ENCODE results near the gene CALD1. TPM values are rescaled to one million over a fixed set of nuclear protein-coding genes. Genes with fewer than 3 reads are reported as not detected.

CALD1 gene, protein sequence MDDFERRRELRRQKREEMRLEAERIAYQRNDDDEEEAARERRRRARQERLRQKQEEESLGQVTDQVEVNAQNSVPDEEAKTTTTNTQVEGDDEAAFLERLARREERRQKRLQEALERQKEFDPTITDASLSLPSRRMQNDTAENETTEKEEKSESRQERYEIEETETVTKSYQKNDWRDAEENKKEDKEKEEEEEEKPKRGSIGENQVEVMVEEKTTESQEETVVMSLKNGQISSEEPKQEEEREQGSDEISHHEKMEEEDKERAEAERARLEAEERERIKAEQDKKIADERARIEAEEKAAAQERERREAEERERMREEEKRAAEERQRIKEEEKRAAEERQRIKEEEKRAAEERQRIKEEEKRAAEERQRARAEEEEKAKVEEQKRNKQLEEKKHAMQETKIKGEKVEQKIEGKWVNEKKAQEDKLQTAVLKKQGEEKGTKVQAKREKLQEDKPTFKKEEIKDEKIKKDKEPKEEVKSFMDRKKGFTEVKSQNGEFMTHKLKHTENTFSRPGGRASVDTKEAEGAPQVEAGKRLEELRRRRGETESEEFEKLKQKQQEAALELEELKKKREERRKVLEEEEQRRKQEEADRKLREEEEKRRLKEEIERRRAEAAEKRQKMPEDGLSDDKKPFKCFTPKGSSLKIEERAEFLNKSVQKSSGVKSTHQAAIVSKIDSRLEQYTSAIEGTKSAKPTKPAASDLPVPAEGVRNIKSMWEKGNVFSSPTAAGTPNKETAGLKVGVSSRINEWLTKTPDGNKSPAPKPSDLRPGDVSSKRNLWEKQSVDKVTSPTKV
- polyA plus RNA-seq (ENCODE audit: low read depth in 6 of 6), result 1 to 10 TPM in 2 of 6 donors, under 1 TPM in 3, not detected in 1; 0.12 to 1.3 (median 0.64) TPM

DNA sequence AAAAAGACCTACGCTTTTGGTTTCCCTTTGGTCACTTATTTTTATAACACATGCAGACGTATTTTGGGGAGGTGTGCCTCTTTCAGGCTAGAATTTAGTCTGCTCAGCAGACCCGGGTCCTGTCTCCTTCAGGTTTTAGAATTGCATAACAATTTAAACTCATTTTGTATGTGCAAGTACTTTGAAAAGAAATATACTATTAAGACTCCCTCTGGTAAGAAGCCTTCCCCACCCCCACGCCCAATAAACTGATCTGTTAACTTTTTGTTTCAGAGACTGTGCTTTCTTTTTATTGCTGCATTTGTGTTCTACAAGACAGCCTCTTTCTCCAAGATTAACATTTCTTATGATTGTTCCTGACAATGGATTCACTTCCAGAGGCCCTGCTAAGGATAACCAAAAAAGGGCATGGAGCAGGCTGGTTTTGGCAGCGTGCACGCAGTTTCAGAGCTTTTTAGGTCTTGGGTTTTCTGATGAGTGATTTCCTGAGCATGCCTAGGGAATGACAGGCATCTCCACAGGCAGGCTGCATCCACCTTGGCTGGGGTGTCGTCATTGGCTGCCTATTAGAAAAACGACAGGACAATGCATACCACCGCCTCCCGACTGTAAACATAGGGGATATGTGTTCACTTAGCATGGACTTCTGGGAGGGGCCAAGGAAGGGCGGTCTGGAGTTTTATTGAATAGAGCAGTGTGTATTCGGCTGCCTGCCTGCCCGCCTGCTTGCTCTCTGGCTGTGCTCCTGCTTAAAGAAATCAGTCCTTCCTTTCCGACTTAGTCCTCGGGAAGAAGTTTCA lies at the start of gene CALD1:
Gene CALD1, plus strand, starts transcription at position 694 of the 800 bp plus-strand sequence. CDS start 88,100 bp downstream, outside the sequence.
- peaks cover 0 to 24% (median 19%) of the 10 kb centered on the region in 3 donors for H3K27me3 Mint-ChIP-seq

DNA sequence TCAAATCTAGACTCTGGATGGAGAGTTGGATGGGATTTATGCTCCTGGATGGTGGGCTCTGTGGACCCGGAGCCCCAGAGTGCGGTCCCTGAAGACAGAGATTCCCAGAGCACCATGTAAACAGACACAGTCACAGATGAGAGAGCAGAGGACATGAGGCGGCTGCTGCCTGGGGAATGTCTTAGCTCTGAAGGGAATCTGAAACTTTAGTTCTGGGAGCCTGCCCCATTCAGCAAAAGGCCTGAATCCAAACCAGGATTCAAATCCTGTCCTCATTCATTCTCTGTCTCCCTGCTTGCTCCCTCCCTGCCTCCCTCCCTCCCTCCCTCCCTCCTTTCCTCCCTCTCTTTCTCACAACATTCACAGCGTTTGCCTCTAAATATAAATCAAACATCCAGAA lies 49.5 kb upstream of the CALD1 start:
- DNase-seq, result no peak
- Mint-ChIP-seq H3K9me3 (peaks cover 0 to 6% (median 3%) of the 10 kb centered on the region in 7 donors), H3K27me3 (peaks cover 0 to 13% (median 0%) of the 10 kb centered on the region in 3 donors), H3K4me1 (peaks cover 0 to 1% (median 0%) of the 10 kb centered on the region in 3 donors), H3K36me3 (no peaks in the 10 kb centered on the region), H3K4me3 (no peak overlapping the region), H3K27ac (no peak overlapping the region)
- ATAC-seq (ENCODE audit: low read depth in 2 of 2), result no peak

More for the DNA sequence above, at the start of gene CALD1:
- Mint-ChIP-seq H3K4me3 (no peak within 1 kb of the TSS), H3K9me3 (peaks cover 0 to 1% (median 0%) of the 10 kb centered on the region in 7 donors), H3K36me3 (no peaks in the 10 kb centered on the region), H3K27ac (no peak within 1 kb of the TSS), H3K4me1 (peaks cover 0 to 10% (median 4%) of the 10 kb centered on the region in 3 donors)
- ATAC-seq (ENCODE audit: low read depth in 2 of 2), result no peak
- DNase-seq, result no peak

DNA sequence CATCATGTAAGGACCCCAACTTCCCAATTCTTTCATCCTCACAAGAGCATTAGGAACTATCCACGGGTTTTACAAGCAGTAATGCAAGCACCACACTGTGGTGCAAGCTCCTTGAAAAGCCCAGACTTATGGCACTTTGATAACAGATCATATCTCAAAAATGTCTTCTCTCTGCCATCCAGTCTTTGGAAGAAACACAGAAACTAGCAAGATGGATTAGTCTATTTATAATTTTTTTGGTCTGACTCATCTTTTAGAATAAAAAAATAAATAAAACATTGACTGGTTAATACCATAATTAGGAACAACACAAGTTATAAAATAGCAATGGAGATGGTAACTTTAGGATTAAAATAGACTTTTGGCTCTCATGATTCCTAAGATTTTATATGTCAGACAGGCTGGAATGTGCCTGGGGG lies 49.0 kb upstream of the CALD1 start:
- no peak for ATAC-seq (ENCODE audit: low read depth in 2 of 2)
- DNase-seq, result no peak
- Mint-ChIP-seq H3K27me3 (peaks cover 0 to 13% (median 0%) of the 10 kb centered on the region in 3 donors), H3K9me3 (peaks cover 0 to 6% (median 3%) of the 10 kb centered on the region in 7 donors), H3K36me3 (no peaks in the 10 kb centered on the region), H3K4me1 (no peaks in the 10 kb centered on the region), H3K27ac (no peak overlapping the region), H3K4me3 (no peak overlapping the region)

DNA sequence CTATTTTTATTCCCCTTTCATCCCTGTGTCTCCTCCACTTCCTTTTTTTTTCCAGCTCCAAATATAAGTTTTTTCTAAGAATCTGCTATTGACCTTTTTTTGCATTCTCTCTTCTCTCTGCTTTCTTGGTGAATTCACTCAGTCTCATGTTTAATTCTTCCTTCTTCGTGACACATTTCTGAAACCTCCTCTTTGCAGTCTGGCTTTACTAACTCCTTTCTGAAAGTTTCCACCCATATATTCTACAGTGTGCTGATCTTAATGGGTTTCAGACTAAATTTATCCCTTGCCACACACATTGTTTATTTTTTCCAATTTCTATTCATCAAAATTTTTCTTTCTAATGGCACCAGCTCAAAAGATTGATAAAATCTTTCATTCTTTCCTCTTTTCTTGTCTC lies 47.8 kb upstream of the CALD1 start:
- no peaks in the 10 kb centered on the region for H3K36me3 Mint-ChIP-seq
- ATAC-seq (ENCODE audit: low read depth in 2 of 2) (no peak), DNase-seq (no peak)
- no peak overlapping the region for H3K4me3 Mint-ChIP-seq
- peaks cover 0 to 4% (median 0%) of the 10 kb centered on the region in 7 donors for H3K9me3 Mint-ChIP-seq
- peaks cover 0 to 23% (median 0%) of the 10 kb centered on the region in 3 donors for H3K27me3 Mint-ChIP-seq
- no peaks in the 10 kb centered on the region for H3K4me1 Mint-ChIP-seq
- no peak overlapping the region for H3K27ac Mint-ChIP-seq

DNA sequence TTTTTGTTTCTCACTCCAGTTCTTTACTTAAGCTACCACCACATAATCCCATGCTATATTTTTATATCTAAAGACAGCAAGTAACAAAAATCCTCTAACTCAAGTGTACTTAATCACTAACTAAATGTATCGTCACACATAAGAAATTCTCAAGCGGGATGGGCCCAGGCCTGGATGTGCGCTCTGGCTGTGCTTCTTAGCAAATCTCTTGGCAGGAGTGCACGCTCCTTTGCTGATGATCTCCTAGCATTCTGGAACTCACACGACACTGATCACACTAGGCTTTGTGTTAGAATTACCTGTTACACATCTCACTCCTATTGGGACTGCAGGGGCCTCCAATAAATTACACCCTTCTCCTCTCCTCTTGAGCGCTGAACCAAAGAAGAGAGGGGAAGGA lies 46.7 kb upstream of the CALD1 start:
- no peaks in the 10 kb centered on the region for H3K36me3 Mint-ChIP-seq
- no peak overlapping the region for H3K4me3 Mint-ChIP-seq
- ATAC-seq (ENCODE audit: low read depth in 2 of 2) (no peak), DNase-seq (no peak)
- peaks cover 0 to 24% (median 0%) of the 10 kb centered on the region in 3 donors for H3K27me3 Mint-ChIP-seq
- H3K27ac Mint-ChIP-seq, result no peak overlapping the region
- no peaks in the 10 kb centered on the region for H3K4me1 Mint-ChIP-seq
- peaks cover 0 to 4% (median 0%) of the 10 kb centered on the region in 7 donors for H3K9me3 Mint-ChIP-seq

DNA sequence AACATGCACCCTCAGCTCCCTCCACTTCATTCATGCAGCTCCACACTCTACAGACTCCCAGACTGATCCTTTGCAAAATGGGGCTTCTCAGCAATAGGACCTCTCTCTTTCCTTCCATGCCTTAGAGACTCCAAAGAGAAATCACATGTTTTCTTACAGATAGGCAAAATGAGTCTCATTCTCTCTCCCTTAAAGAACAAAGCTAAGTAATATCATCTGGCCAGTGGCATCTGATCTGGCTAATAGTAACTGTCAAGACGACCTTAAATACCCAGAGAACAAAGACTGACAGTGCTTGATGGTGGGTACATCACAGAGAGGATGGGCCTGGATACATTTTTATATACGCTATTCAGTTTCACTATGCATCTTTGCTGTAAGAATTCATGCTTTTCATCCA lies 43.1 kb upstream of the CALD1 start:
- DNase-seq (no peak), ATAC-seq (ENCODE audit: low read depth in 2 of 2) (no peak)
- H3K36me3 Mint-ChIP-seq, result no peaks in the 10 kb centered on the region
- no peak overlapping the region for H3K27ac Mint-ChIP-seq
- H3K9me3 Mint-ChIP-seq, result no peaks in the 10 kb centered on the region
- H3K4me1 Mint-ChIP-seq, result no peaks in the 10 kb centered on the region
- no peak overlapping the region for H3K4me3 Mint-ChIP-seq
- peaks cover 0 to 25% (median 3%) of the 10 kb centered on the region in 3 donors for H3K27me3 Mint-ChIP-seq

DNA sequence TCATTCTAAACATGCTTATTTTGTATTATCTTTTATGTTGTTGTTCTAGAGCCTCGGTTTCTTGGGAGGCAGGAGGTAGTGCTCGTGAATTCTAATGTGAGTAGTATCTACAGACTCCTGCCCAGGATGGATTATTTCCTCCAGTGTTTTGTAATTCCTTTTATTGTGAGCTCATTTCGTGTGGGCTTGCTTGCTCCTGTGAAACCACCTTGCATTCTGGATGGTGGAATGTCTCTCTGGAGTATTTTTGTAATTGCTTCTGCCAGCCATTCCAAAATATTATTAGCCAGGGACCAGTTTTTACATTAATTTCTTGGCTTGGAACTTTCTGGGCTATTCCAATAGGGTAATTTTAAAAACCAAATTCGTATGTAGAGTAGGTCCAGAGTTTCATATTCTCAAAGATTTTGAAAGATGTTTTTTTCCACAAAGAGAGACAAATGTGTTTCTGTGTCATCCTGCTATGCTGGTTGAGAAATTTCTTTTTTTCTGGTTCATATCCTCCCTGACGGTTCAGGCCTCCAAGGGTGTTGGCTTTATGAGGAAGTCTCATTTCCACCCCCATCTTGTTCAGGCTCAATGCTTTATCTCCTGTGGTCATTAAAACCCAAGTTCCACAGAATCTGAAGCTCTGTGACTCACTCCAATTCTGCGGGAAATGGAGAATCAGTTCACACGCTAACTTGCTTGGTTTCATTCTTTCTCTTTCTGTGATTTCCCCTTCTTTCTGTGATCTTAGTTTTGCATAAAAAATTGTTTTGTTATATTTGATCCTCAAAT lies 41.7 kb upstream of the CALD1 start:
- H3K27ac Mint-ChIP-seq, result no peak overlapping the region
- ATAC-seq (ENCODE audit: low read depth in 2 of 2) (no peak), DNase-seq (no peak)
- peaks cover 0 to 19% (median 3%) of the 10 kb centered on the region in 3 donors for H3K27me3 Mint-ChIP-seq
- no peak overlapping the region for H3K4me3 Mint-ChIP-seq
- no peaks in the 10 kb centered on the region for H3K4me1 Mint-ChIP-seq
- no peaks in the 10 kb centered on the region for H3K36me3 Mint-ChIP-seq
- no peaks in the 10 kb centered on the region for H3K9me3 Mint-ChIP-seq

DNA sequence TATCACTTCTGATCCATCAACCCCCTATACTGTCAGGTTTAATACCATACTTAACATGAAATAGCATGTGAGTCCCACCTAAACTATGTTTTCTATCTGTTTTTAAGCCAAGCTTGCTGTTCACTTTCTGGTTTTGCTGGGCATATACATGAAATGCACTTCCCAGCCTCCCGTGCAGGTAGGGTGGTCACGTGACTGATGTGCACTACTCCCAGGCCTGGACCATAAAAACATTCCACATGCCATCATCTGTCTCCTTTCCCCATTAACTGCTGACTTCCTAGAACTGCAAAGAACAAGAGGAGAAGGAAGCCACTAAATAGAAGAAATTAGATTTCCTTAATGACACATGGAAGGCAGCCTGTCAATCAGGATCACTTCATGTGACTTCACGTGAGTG lies 40.1 kb upstream of the CALD1 start:
- H3K27ac Mint-ChIP-seq, result no peak overlapping the region
- no peaks in the 10 kb centered on the region for H3K36me3 Mint-ChIP-seq
- H3K4me3 Mint-ChIP-seq, result no peak overlapping the region
- peaks cover 0 to 19% (median 6%) of the 10 kb centered on the region in 3 donors for H3K27me3 Mint-ChIP-seq
- no peaks in the 10 kb centered on the region for H3K4me1 Mint-ChIP-seq
- DNase-seq, result no peak
- no peaks in the 10 kb centered on the region for H3K9me3 Mint-ChIP-seq
- no peak for ATAC-seq (ENCODE audit: low read depth in 2 of 2)

DNA sequence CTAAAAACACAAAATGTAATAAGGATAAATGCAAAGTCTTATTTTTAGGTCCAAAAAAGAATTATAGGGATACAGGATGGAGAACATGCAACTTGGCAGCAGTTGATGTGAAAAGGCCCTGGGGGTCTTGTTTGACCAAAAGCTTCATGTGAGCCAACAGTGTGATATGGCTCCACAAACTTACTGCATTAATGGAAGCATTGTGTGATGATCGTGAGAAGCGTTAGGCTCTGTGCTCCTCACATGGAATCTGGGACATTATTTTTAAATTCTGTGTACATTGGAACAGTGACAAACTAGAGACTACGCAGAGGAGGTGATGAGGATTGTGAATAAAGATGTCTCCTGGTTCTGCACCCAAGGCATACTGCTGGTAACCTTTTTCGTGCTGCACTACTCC lies 39.1 kb upstream of the CALD1 start:
- DNase-seq (no peak), ATAC-seq (ENCODE audit: low read depth in 2 of 2) (no peak)
- peaks cover 0 to 19% (median 6%) of the 10 kb centered on the region in 3 donors for H3K27me3 Mint-ChIP-seq
- H3K9me3 Mint-ChIP-seq, result no peaks in the 10 kb centered on the region
- no peaks in the 10 kb centered on the region for H3K36me3 Mint-ChIP-seq
- H3K4me1 Mint-ChIP-seq, result no peaks in the 10 kb centered on the region
- H3K27ac Mint-ChIP-seq, result no peak overlapping the region
- H3K4me3 Mint-ChIP-seq, result no peak overlapping the region

DNA sequence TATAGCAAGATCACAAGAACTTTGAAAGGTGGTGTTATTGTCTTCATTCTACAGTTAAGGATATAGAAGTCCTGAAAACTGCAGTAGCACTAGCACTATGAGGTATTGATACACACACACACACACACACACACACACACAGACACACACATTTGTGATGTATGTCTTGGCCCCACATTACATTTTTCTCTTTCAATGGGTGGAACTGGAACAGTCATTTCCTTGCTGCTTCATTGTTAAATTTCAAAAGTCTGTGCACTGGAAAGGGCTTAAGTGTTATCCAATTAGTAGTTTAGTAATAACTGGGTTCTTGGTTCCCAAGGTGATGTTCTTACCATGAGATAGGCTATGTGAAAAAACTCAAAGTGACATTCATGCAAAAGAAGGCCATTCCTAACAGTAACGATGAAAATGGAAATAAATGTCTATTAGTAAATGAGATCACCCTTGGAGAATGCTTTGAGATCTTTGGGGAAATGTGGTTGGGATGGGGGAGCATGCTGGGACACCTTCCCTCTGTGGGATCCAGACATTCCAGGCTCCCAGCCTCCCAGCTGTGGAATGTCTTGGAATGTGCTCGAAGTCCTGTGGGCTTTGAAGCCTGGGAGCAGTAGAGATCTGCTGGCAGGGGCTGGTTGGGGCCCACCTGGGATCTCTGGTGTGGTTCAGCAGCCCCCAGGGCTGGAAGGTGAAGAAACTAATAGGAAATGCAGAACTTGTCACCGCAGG lies 37.4 kb upstream of the CALD1 start:
- Mint-ChIP-seq H3K27ac (no peak overlapping the region), H3K36me3 (no peaks in the 10 kb centered on the region), H3K9me3 (no peaks in the 10 kb centered on the region), H3K4me1 (no peaks in the 10 kb centered on the region), H3K4me3 (no peak overlapping the region), H3K27me3 (peaks cover 6 to 20% (median 7%) of the 10 kb centered on the region in 3 donors)
- ATAC-seq (ENCODE audit: low read depth in 2 of 2), result no peak
- no peak for DNase-seq

DNA sequence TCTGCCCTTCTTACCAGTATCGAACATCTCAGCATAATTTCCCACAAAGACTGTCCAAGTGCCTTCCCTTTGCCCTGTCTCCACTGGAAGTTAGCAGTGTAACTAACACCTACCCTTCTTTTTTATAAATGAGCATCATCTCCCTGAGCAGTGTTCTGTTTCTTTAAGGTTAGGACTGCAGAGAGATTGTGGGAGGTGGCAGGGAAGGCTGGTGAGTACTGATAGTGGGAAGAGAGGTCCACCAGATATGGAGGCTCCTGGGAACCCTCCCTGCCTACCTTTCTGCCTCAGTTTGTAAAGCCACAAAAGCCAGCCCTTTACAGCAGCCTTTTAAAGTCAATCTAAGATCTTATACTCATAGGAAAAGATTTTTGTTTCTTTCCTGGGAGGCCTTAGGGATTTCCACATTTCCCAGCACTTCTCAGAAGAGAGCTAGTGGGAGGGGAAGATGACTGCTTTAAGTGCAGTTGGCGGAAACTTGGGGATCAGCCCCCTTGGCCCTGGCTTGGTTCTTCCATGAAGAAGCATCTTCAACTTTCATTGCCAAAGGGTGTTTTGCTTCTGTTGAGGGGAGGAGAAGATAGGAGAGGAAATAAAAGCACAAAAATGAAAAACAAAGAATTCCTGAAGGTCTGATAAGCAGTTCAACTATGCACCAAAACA lies 36.6 kb upstream of the CALD1 start:
- Mint-ChIP-seq H3K9me3 (no peaks in the 10 kb centered on the region), H3K27me3 (peaks cover 6 to 25% (median 7%) of the 10 kb centered on the region in 3 donors), H3K36me3 (no peaks in the 10 kb centered on the region), H3K27ac (no peak overlapping the region), H3K4me1 (no peaks in the 10 kb centered on the region), H3K4me3 (no peak overlapping the region)
- ATAC-seq (ENCODE audit: low read depth in 2 of 2) (no peak), DNase-seq (no peak)

DNA sequence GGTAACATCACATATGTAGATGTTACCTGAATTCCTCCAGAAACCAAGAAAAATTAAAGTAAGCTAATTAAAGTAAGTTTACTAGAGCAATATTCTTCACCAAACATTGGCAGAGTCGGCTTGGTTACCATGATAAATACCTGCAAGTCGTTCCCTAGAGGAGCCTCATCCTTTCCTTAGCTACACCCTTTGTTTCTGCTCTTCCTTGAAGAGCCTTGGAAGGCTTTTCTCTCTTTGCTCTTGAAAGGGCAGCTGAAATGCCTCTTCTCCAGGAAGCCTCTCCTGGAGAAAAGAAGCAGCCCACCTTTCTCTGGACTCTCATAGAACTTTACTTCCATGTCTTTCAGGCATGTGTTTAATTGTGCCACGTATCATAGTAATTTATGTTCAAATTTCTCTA lies 34.9 kb upstream of the CALD1 start:
- H3K27me3 Mint-ChIP-seq, result peaks cover 3 to 25% (median 7%) of the 10 kb centered on the region in 3 donors
- H3K4me1 Mint-ChIP-seq, result no peaks in the 10 kb centered on the region
- H3K36me3 Mint-ChIP-seq, result no peaks in the 10 kb centered on the region
- no peaks in the 10 kb centered on the region for H3K9me3 Mint-ChIP-seq
- DNase-seq, result no peak
- H3K27ac Mint-ChIP-seq, result no peak overlapping the region
- no peak overlapping the region for H3K4me3 Mint-ChIP-seq
- ATAC-seq (ENCODE audit: low read depth in 2 of 2), result no peak

Data from naive B cell (primary cell).